Suppressor macrophage treated with lipopolysaccharide for 4 hours (primary cell): ENCODE data around the gene COL4A2.

ENCODE experiments used
- DNase-seq: peaks from one replicate; pipeline ENCODE4 v3.0.0-alpha.2; 2020

COL4A2 gene

GRCh38 chr13:110306960-110307766, at the start of gene COL4A2, which contains the start of gene COL4A1:
Gene COL4A2, plus strand, starts transcription at chr13:110307284. Its CDS starts 620 bp downstream, at chr13:110307904.
Gene COL4A1, minus strand, starts transcription at chr13:110307157. Its CDS starts 130 bp downstream, at chr13:110307027.
- DNase-seq, result no peak

GRCh38 chr13:110257408-110257807, 49.7 kb upstream of the COL4A2 start:
- no peak for DNase-seq

GRCh38 chr13:110258876-110259631, 48.0 kb upstream of the COL4A2 start:
- no peak for DNase-seq

GRCh38 chr13:110259651-110260050, 47.4 kb upstream of the COL4A2 start:
- DNase-seq, result no peak

- DNase-seq, result no peak
These were observed 45.7 kb upstream of the COL4A2 start for GRCh38 chr13:110261166-110262081.

- DNase-seq, result no peak
These were observed 45.0 kb upstream of the COL4A2 start for GRCh38 chr13:110262082-110262436.

- DNase-seq, result peak; percentile 26
These were observed 44.4 kb upstream of the COL4A2 start for GRCh38 chr13:110262508-110263291.

- no peak for DNase-seq
These were observed 43.7 kb upstream of the COL4A2 start for GRCh38 chr13:110263404-110263803.

GRCh38 chr13:110263888-110264287, 43.2 kb upstream of the COL4A2 start:
- DNase-seq, result no peak

GRCh38 chr13:110264685-110265275, 42.3 kb upstream of the COL4A2 start:
- no peak for DNase-seq

GRCh38 chr13:110265341-110265681, 41.8 kb upstream of the COL4A2 start:
- DNase-seq, result no peak

GRCh38 chr13:110265682-110266430, 41.2 kb upstream of the COL4A2 start:
- DNase-seq, result no peak

GRCh38 chr13:110266431-110266809, 40.7 kb upstream of the COL4A2 start:
- DNase-seq, result no peak

- no peak for DNase-seq
These were observed 40.1 kb upstream of the COL4A2 start for GRCh38 chr13:110266983-110267382.

- DNase-seq, result no peak
These were observed 39.0 kb upstream of the COL4A2 start for GRCh38 chr13:110268061-110268460.

- DNase-seq, result no peak
These were observed 38.4 kb upstream of the COL4A2 start for GRCh38 chr13:110268576-110269185.

GRCh38 chr13:110269509-110270185, 37.4 kb upstream of the COL4A2 start:
- DNase-seq, result no peak

- no peak for DNase-seq
These were observed 36.6 kb upstream of the COL4A2 start for GRCh38 chr13:110270507-110270906.

GRCh38 chr13:110271313-110271712, 35.8 kb upstream of the COL4A2 start:
- no peak for DNase-seq

GRCh38 chr13:110272227-110272626, 34.9 kb upstream of the COL4A2 start:
- no peak for DNase-seq
